Sigmoid colon (tissue), 7 donors: ENCODE data around the gene PHF20. TPM values are rescaled to one million over a fixed set of nuclear protein-coding genes. Genes with fewer than 3 reads are reported as not detected.
"Not testable (repeated sequence)": the region's sequence is repeated elsewhere in the genome, so short reads cannot be mapped to it uniquely, and the experiment has no call there.

Source experiments
- DNase-seq: peaks from one replicate; pipeline ENCODE4 v3.0.0-alpha.2; 2019
- H3K27ac ChIP-seq, 4 donors: fragments of 200-600 bp; sonication (generic); one replicate each; pipeline ENCODE4 v1.5.1; 2016 to 2019; ENCODE audit warnings: mild to moderate bottlenecking in 1 of 4
- H3K27me3 ChIP-seq, 3 donors: fragments of 200-600 bp; sonication (generic); one replicate each; pipeline ENCODE4 v1.5.1; 2019; ENCODE audit warnings: mild to moderate bottlenecking in 1 of 3
- H3K36me3 ChIP-seq, 4 donors: fragments of 200-600 bp; sonication (generic); one replicate each; pipeline ENCODE4 v1.5.1; 2016 to 2019
- H3K4me1 ChIP-seq, 4 donors: fragments of 200-600 bp; sonication (generic); one replicate each; pipeline ENCODE4 v1.5.1; 2017 to 2019
- H3K4me3 ChIP-seq, 4 donors: fragments of 200-600 bp; sonication (generic); one replicate each; pipeline ENCODE4 v1.5.1; 2017 to 2019; ENCODE audit warnings: mild to moderate bottlenecking in 2 of 4, moderate library complexity in 1 of 4
- H3K9me3 ChIP-seq, 4 donors: fragments of 200-600 bp in 3 of 4; sonication (generic) in 3 of 4; one replicate each; pipeline versions ENCODE4 v1.5.1 to v1.6.1; 2013 to 2019
- EP300 ChIP-seq, 4 donors: sonication (generic); formaldehyde crosslinking; IDR thresholded peaks; one replicate each; pipeline ENCODE4 v1.6.1; 2017; ENCODE audit warnings: antibody characterized with exemption in 4 of 4
- POLR2A ChIP-seq, 2 donors: fragments of 450-650 bp; IDR thresholded peaks; one replicate each; pipeline ENCODE4 v1.6.1; 2016; ENCODE audit warnings: antibody characterized with exemption in 2 of 2, mild to moderate bottlenecking in 2 of 2, moderate library complexity in 2 of 2
- POLR2AphosphoS5 ChIP-seq, 4 donors: sonication (generic); formaldehyde crosslinking; IDR thresholded peaks; one replicate each; pipeline ENCODE4 v1.6.1; 2017; ENCODE audit warnings: antibody characterized with exemption in 4 of 4
- WGBS, 2 donors: extraction: QIAGEN DNeasy Blood & Tissue Kit; methylation state at CpG; one replicate each; pipeline ENCODE4 v1.1.7; 2013; 5-methylcytosine and 5-hydroxymethylcytosine counted together
- intact Hi-C: fragments of 100-400 bp; cut with DNase I; formaldehyde crosslinking; loops from one replicate; pipeline ENCODE4 v1.15.1; 2023
- polyA plus RNA-seq, 3 donors: library from polyadenylated mRNA; stranded (reverse); fragments of 200-250 nt; gene quantifications; one replicate each; pipeline ENCODE4 v1.2.3, GENCODE V29; 2013
- total RNA-seq, 4 donors: library from RNA; depleted of rRNA; stranded (reverse); fragments of >200 nt; gene quantifications; one replicate each; pipeline ENCODE4 v1.1.0, GENCODE V29; 2016
- TF ChIP-seq, protein P1 (sequence below), 4 experiments: fragments of 450-650 bp in 3 of 4; fragments of 200-600 bp in 1 of 4; IDR thresholded peaks; one replicate each; pipeline ENCODE4 v1.5.1; 2016 to 2019; ENCODE audit warnings: antibody characterized with exemption in 4 of 4, mild to moderate bottlenecking in 3 of 4, moderate library complexity in 2 of 4
- donor health status: healthy with polysubstance abuse.
- donor health status: Bipolar disorder and iron deficiency.
- donor health status: healthy.

PHF20 gene
- total and polyA plus RNA-seq, 7 donors: 10.8 to 49.7 (median 41.0) TPM

DNA sequence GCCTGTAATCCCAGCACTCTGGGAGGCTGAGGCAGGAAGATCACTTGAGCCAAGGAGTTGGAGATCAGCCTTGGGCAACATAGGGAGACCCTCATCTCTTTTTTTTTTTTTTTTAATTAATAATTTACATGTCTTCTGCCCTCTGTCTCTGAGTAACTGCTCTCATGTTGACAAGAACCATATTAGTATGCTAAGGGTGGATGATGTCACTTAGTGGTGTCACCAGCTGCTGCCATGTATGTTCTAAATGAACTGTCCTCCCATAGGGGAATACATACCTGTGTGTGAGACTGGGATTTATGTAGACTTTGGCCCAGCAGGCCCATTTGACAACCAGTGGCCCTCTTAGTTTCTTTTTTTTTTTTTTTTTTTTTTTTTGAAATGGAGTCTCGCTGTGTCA lies 116.8 kb downstream of the PHF20 start:
- Histone ChIP-seq H3K4me1 (peaks cover 0 to 23% (median 10%) of the 10 kb centered on the region in 4 donors), H3K27me3 (no peaks in the 10 kb centered on the region), H3K27ac (no peak overlapping the region), H3K36me3 (no peaks in the 10 kb centered on the region), H3K9me3 (no peaks in the 10 kb centered on the region), H3K4me3 (no peak overlapping the region)
- 90 to 100% methylated on average over 1 of the region's 1 CpG for WGBS, 2 donors
- intact Hi-C loops: loop anchor here (10.0 kb wide), 1 partner anchor 184 kb away; no protein-coding TSS in a partner anchor
- TF ChIP-seq POLR2AphosphoS5 (IDR thresholded peaks at IDR 0.05): no peak
- TF ChIP-seq EP300 (IDR thresholded peaks at IDR 0.05): no peak
- TF ChIP-seq, protein P1, sequence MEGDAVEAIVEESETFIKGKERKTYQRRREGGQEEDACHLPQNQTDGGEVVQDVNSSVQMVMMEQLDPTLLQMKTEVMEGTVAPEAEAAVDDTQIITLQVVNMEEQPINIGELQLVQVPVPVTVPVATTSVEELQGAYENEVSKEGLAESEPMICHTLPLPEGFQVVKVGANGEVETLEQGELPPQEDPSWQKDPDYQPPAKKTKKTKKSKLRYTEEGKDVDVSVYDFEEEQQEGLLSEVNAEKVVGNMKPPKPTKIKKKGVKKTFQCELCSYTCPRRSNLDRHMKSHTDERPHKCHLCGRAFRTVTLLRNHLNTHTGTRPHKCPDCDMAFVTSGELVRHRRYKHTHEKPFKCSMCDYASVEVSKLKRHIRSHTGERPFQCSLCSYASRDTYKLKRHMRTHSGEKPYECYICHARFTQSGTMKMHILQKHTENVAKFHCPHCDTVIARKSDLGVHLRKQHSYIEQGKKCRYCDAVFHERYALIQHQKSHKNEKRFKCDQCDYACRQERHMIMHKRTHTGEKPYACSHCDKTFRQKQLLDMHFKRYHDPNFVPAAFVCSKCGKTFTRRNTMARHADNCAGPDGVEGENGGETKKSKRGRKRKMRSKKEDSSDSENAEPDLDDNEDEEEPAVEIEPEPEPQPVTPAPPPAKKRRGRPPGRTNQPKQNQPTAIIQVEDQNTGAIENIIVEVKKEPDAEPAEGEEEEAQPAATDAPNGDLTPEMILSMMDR (IDR thresholded peaks at IDR 0.05): no peak
- TF ChIP-seq POLR2A (IDR thresholded peaks at IDR 0.05): no peak
- no peak for DNase-seq

DNA sequence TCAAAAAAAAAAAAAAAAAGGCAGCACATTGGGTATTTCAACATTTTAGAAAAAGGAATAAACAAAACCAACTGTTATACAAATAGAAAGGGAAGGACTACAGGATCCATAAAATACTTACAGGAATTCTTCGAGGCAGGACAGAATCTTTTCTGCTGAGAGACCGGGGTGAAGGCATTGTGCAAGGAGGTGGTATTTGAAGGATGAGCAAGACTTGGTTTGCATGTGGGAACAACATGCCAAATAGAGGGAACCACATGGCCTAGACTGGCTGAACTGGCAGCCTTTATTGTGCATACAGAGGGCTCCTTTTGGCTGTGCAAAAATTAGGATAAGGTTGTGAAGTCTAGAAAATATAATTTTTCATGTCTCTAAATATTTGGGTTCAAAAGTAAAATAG lies 119.6 kb downstream of the PHF20 start:
- TF ChIP-seq POLR2AphosphoS5 (IDR thresholded peaks at IDR 0.05) (no peak), EP300 (IDR thresholded peaks at IDR 0.05) (no peak), POLR2A (IDR thresholded peaks at IDR 0.05) (no peak)
- TF ChIP-seq, protein P1 (IDR thresholded peaks at IDR 0.05): no peak
- H3K27me3 ChIP-seq: no peaks in the 10 kb centered on the region
- intact Hi-C loops: no loop called here
- H3K36me3 ChIP-seq: no peaks in the 10 kb centered on the region
- H3K27ac ChIP-seq: no peak overlapping the region
- no peak overlapping the region for H3K4me3 ChIP-seq
- H3K4me1 ChIP-seq: peaks cover 0 to 9% (median 5%) of the 10 kb centered on the region in 4 donors
- WGBS, 2 donors: 86 to 91% methylated on average over 2 of the region's 2 CpGs
- no peaks in the 10 kb centered on the region for H3K9me3 ChIP-seq
- DNase-seq: no peak

DNA sequence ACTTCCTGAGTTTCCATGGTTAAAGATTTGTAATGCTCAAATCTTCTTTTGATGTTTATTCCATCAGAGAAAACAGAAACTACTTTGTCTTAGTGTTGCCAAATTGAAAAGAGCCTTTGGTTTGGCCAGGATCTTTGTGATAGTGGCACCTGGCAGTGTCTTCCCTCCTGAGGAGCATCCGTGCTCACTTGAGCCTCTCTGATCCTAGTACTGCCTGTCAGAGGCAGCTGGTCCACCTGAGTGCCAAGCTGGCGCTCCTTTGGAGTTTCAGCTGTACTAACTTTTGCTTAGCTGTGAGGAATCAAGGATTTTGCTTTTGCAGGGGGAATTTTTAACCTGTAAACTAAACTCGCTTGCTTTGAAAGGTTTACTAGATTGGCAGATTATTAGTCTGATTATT lies 121.1 kb downstream of the PHF20 start:
- TF ChIP-seq EP300 (IDR thresholded peaks at IDR 0.05) (no peak), POLR2AphosphoS5 (IDR thresholded peaks at IDR 0.05) (no peak), POLR2A (IDR thresholded peaks at IDR 0.05) (no peak)
- TF ChIP-seq, protein P1 (IDR thresholded peaks at IDR 0.05): no peak
- H3K4me1 ChIP-seq: no peaks in the 10 kb centered on the region
- no peak overlapping the region for H3K27ac ChIP-seq
- H3K9me3 ChIP-seq: no peaks in the 10 kb centered on the region
- H3K36me3 ChIP-seq: no peaks in the 10 kb centered on the region
- H3K27me3 ChIP-seq: no peaks in the 10 kb centered on the region
- H3K4me3 ChIP-seq: no peak overlapping the region
- intact Hi-C loops: no loop called here
- WGBS, 2 donors: 93% methylated on average over 3 of the region's 3 CpGs
- DNase-seq: no peak

GRCh38 chr20:35893942-35894341 lies 122.1 kb downstream of the PHF20 start:
- no peak for DNase-seq
- intact Hi-C loops: no loop called here
- Histone ChIP-seq H3K36me3 (no peaks in the 10 kb centered on the region), H3K9me3 (no peaks in the 10 kb centered on the region), H3K27ac (no peak overlapping the region), H3K4me3 (no peak overlapping the region), H3K4me1 (no peaks in the 10 kb centered on the region), H3K27me3 (no peaks in the 10 kb centered on the region)
- TF ChIP-seq EP300 (IDR thresholded peaks at IDR 0.05): no peak
- no peak for TF ChIP-seq POLR2A (IDR thresholded peaks at IDR 0.05)
- no peak for TF ChIP-seq POLR2AphosphoS5 (IDR thresholded peaks at IDR 0.05)
- TF ChIP-seq, protein P1 (IDR thresholded peaks at IDR 0.05): no peak
- WGBS, 2 donors: 83 to 94% methylated on average over 3 of the region's 3 CpGs

DNA sequence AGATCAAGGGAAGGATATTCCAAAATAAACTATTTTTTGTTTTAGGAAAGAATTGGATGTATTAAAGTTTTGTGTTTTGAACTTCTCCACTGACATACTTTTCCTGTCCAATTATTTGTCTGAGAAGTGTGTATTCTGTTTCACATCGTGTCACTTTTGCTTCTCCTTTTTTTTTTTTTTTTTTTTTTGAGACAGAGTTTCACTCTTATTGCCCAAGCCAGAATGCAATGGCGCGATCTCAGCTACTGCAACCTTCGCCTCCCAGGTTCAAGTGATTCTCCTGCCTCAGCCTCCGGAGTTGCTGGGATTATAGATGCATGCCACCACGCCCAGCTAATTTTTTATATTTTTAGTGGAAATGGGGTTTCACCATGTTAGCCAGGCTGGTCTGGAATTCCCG lies 123.7 kb downstream of the PHF20 start:
- H3K36me3 ChIP-seq, H3K4me3 ChIP-seq, H3K9me3 ChIP-seq, intact Hi-C loops, DNase-seq, H3K4me1 ChIP-seq, H3K27me3 ChIP-seq, H3K27ac ChIP-seq: not testable (repeated sequence)
- 84 to 92% methylated on average over 7 of the region's 7 CpGs for WGBS, 2 donors
